GM12878 (cell line): ENCODE data around the gene ARHGEF3. TPM values are rescaled to one million over a fixed set of nuclear protein-coding genes. Genes with fewer than 3 reads are reported as not detected.

Experiments used
- ATAC-seq: fragments of 200-7000 bp; cut with Tn5 transposase; 3 replicates; pipeline ENCODE4 v1.9.1; 2020; ENCODE audit warnings: mild to moderate bottlenecking, moderate library complexity
- BruUV-seq: library from RNA; stranded (reverse); fragments of 400-500 nt; replicated peaks from 2 replicates; lab custom pipeline; 2021; lab: Mats Ljungman, UMichigan
- CTCF ChIA-PET: fragments of 300-600 bp; sonication (Branson Sonifier 250); formaldehyde crosslinking; extraction: SDS; loops from one replicate; lab custom pipeline; 2021; ENCODE audit warnings: inconsistent platforms; lab: Yijun Ruan, JAX
- POLR2A ChIA-PET: fragments of 350-600 bp; formaldehyde crosslinking; extraction: SDS; loops from one replicate; lab custom pipeline; 2021; ENCODE audit warnings: inconsistent platforms; lab: Charles Lee
- RAD21 ChIA-PET: fragments of 300-600 bp; sonication (Branson Sonifier 250); formaldehyde crosslinking; loops from one replicate; lab custom pipeline; 2023; ENCODE audit warnings: antibody characterized with exemption; ENCODE audit not compliant: unreplicated experiment; lab: Charles Lee
- SMC1A ChIA-PET: fragments of 300-600 bp; sonication (Branson Sonifier 250); formaldehyde crosslinking; loops from one replicate; lab custom pipeline; 2023; ENCODE audit not compliant: unreplicated experiment, uncharacterized antibody; lab: Charles Lee
- DNase-seq: peaks from one replicate; pipeline ENCODE4 v3.0.0-alpha.2; 2011; ENCODE audit warnings: low read depth, low spot score
- FAIRE-seq: peaks from 3 replicates; lab custom pipeline; 2011; peaks lifted over from hg19 to GRCh38; lab: Jason Lieb, UNC
- H2AFZ ChIP-seq: 2 replicates; pipeline ENCODE4 v1.6.0; 2011; ENCODE audit warnings: low read depth, low read length, control low read depth; ENCODE audit not compliant: control insufficient read depth
- H3K27ac ChIP-seq: 2 replicates; pipeline ENCODE4 v1.5.1; 2011; ENCODE audit warnings: control low read depth; ENCODE audit not compliant: control insufficient read depth, insufficient read depth
- H3K27me3 ChIP-seq, 2 experiments: replicated peaks in 1 of 2; 2 replicates each; pipeline versions ENCODE4 v1.6.0 to v1.6.1; 2011; ENCODE audit warnings: low read length in 1 of 2; ENCODE audit not compliant: control insufficient read depth in 2 of 2, insufficient read depth in 2 of 2
- H3K36me3 ChIP-seq, 2 experiments: 2 replicates each; pipeline ENCODE4 v1.5.1; 2011; ENCODE audit warnings: low read length in 1 of 2; ENCODE audit not compliant: control insufficient read depth in 2 of 2, insufficient read depth in 2 of 2
- H3K4me1 ChIP-seq: 2 replicates; pipeline ENCODE4 v1.6.1; 2011; ENCODE audit warnings: mild to moderate bottlenecking, low read length, moderate library complexity, mixed read lengths; ENCODE audit not compliant: control insufficient read depth, insufficient read depth
- H3K4me2 ChIP-seq: 2 replicates; pipeline ENCODE4 v1.6.0; 2011; ENCODE audit warnings: control low read depth; ENCODE audit not compliant: control insufficient read depth, insufficient read depth
- H3K4me3 ChIP-seq: fragments of 200-600 bp; sonication (generic); 2 replicates; pipeline ENCODE4 v1.5.1; 2016
- H3K79me2 ChIP-seq: 2 replicates; pipeline ENCODE4 v1.6.0; 2011; ENCODE audit warnings: low read length; ENCODE audit not compliant: control insufficient read depth, insufficient read depth
- H3K9ac ChIP-seq: 2 replicates; pipeline ENCODE4 v1.8.0; 2011; ENCODE audit warnings: low read length, control low read depth, mixed read lengths; ENCODE audit not compliant: control insufficient read depth, insufficient read depth
- H3K9me3 ChIP-seq: replicated peaks from 3 replicates; pipeline ENCODE4 v1.5.1; 2011; ENCODE audit warnings: mild to moderate bottlenecking, low read length; ENCODE audit not compliant: control insufficient read depth, insufficient read depth
- H4K20me1 ChIP-seq: 2 replicates; pipeline ENCODE4 v1.6.0; 2011; ENCODE audit not compliant: control insufficient read depth, insufficient read depth
- EED ChIP-seq: sonication (generic); IDR thresholded peaks from 2 replicates; pipeline ENCODE4 v1.6.1; 2016; ENCODE audit warnings: antibody characterized with exemption, low read depth
- FOXK2 ChIP-seq: fragments of 450-650 bp; IDR thresholded peaks from 2 replicates; pipeline ENCODE4 v1.6.1; 2017; ENCODE audit warnings: mild to moderate bottlenecking, moderate library complexity
- MYB ChIP-seq: fragments of 150-350 bp; IDR thresholded peaks from 2 replicates; pipeline ENCODE4 v1.6.1; 2014; ENCODE audit warnings: mild to moderate bottlenecking, low read depth, low read length, borderline replicate concordance
- NBN ChIP-seq: fragments of 450-650 bp; IDR thresholded peaks from 2 replicates; pipeline ENCODE4 v1.6.1; 2016
- NR2C2 ChIP-seq: IDR thresholded peaks from 2 replicates; pipeline ENCODE4 v1.6.1; 2011; ENCODE audit warnings: borderline replicate concordance, low read depth; ENCODE audit not compliant: control insufficient read depth, insufficient read length
- POU2F2 ChIP-seq: IDR thresholded peaks from 3 replicates; pipeline ENCODE4 v1.6.1; 2011; ENCODE audit warnings: low read depth, mild to moderate bottlenecking, low read length, borderline replicate concordance
- RAD51 ChIP-seq: fragments of 450-650 bp; IDR thresholded peaks from 2 replicates; pipeline ENCODE4 v1.6.1; 2016; ENCODE audit warnings: moderate library complexity, mild to moderate bottlenecking, inconsistent platforms
- SMAD5 ChIP-seq: IDR thresholded peaks from 2 replicates; pipeline ENCODE4 v1.6.1; 2016; ENCODE audit warnings: antibody characterized with exemption, low read depth
- ZNF24 ChIP-seq: fragments of 450-650 bp; IDR thresholded peaks from 2 replicates; pipeline ENCODE4 v1.6.1; 2017; ENCODE audit warnings: antibody characterized with exemption, mild to moderate bottlenecking
- ZNF274 ChIP-seq: IDR thresholded peaks from one replicate; pipeline ENCODE4 v1.8.0; 2011; ENCODE audit not compliant: insufficient read length, insufficient read depth
- WGBS: methylation state at CpG from one replicate; pipeline ENCODE4 v1.1.6; 2016; ENCODE audit warnings: low lambda C conversion rate; ENCODE audit not compliant: insufficient replicate concordance, insufficient coverage; ENCODE audit errors: missing lambda C conversion rate; 5-methylcytosine and 5-hydroxymethylcytosine counted together
- in situ Hi-C: fragments of 300-500 bp; cut with MboI; formaldehyde crosslinking; loops from 9 replicates; pipeline ENCODE4 v1.14.3; 2018; ENCODE audit warnings: mixed read lengths
- intact Hi-C: fragments of 100-400 bp; cut with micrococcal nuclease; formaldehyde crosslinking; loops from one replicate; pipeline ENCODE4 v1.14.2; 2022; ENCODE audit not compliant: unreplicated experiment
- polyA plus RNA-seq, 11 experiments: library from polyadenylated mRNA; depleted of rRNA in 4 of 11; unstranded in 6 of 11; stranded (reverse) in 5 of 11; fragments of >200 nt; fragmentation: Nextera tagmentation in 4 of 11; fragmentation: Illumina TruSeq in 1 of 11; extraction: Ambion mirVana in 4 of 11; extraction: Trizol in 1 of 11; gene quantifications; 1 replicate in 1 of 11; 2 replicates in 10 of 11; pipeline versions ENCODE4 v1.2.1 to v1.2.3, GENCODE V29; 2011 to 2016; ENCODE audit warnings: inconsistent platforms in 2 of 11, missing spikeins in 2 of 11, low read depth in 1 of 11
- total RNA-seq, 4 experiments: library from RNA; depleted of rRNA in 3 of 4; stranded (reverse); fragments of >200 nt in 3 of 4; fragmentation: Illumina TruSeq in 1 of 4; extraction: Trizol in 1 of 4; gene quantifications; 2 replicates each; pipeline versions ENCODE4 v1.2.1 to v1.2.3, GENCODE V29; 2013 to 2021
- TF ChIP-seq, protein P1 (sequence below): fragments of 450-650 bp; formaldehyde crosslinking; IDR thresholded peaks from 2 replicates; pipeline ENCODE4 v1.4.0; 2022; ENCODE audit warnings: mild to moderate bottlenecking, moderate library complexity

Gene ARHGEF3
- total and polyA plus RNA-seq, 10 of the 15 experiments (the other 5 are each of a cell fraction or from before 2014, with no cell fraction given) = 21.8 to 78.7 (median 56.2) TPM

DNA sequence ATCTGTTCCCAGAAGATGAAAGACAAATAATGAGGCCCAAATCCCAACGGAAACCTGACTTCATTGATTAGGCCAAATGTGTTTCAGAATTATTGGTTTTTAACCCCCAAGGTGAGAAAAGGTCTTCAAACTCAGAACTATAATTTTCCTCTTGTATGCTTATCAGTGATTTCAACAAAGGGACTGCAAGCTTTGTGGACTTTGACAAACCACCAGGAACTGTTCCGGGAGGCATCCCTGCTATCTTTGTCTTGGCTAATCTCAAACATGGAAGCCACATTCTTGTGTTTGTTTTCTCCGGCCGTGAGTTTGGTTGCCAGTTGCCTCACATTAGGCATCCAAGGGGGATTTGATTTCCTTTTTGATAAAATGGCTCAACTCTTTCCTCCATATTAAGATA lies 19.5 kb downstream of the ARHGEF3 start:
- FAIRE-seq = no peak
- DNase-seq = no peak
- ChIA-PET RAD21 (interaction anchor here (1.2 to 15.5 kb wide), 7 partner anchors 9 to 86 kb away, joined by 3 to 245 read pairs (median 4); partner anchors contain the start of gene ARHGEF3), CTCF (interaction anchor here (0.6 to 9.8 kb wide), 9 partner anchors 10 to 87 kb away, joined by 3 to 160 read pairs (median 4); partner anchors contain the start of gene ARHGEF3), SMC1A (interaction anchor here (1.1 to 15.2 kb wide), 11 partner anchors 8 to 57 kb away, joined by 3 to 383 read pairs (median 13); partner anchors contain the start of gene ARHGEF3), POLR2A (interaction anchor here (1.2 to 6.2 kb wide), 7 partner anchors 9 to 60 kb away, joined by 4 to 100 read pairs (median 10); partner anchors contain the start of gene ARHGEF3)
- Histone ChIP-seq H3K9me3 (no peaks in the 10 kb centered on the region), H4K20me1 (no peaks in the 10 kb centered on the region), H3K27me3 (no peaks in the 10 kb centered on the region), H2AFZ (no peak overlapping the region), H3K4me3 (no peak overlapping the region), H3K36me3 (peaks cover 0 to 5% of the 10 kb centered on the region in 2 experiments; a peak in 2 of 4 replicates), H3K79me2 (peaks cover 54% of the 10 kb centered on the region), H3K9ac (no peak overlapping the region), H3K4me1 (peaks cover 63% of the 10 kb centered on the region), H3K4me2 (no peak overlapping the region; the same call in 1 of the 2 replicates), H3K27ac (peak overlapping the region; percentile 94)
- intact Hi-C loops (no loop called here), in situ Hi-C loops (no loop called here)
- 99% methylated on average over 4 of the region's 4 CpGs for WGBS
- no peak for ATAC-seq
- BruUV-seq = no TSS peak
- TF ChIP-seq ZNF24 (no peak), ZNF274 (no peak), FOXK2 (no peak), POU2F2 (no peak), SMAD5 (no peak), RAD51 (no peak), NBN (no peak), EED (no peak), NR2C2 (no peak), MYB (no peak)
- TF ChIP-seq, protein P1, sequence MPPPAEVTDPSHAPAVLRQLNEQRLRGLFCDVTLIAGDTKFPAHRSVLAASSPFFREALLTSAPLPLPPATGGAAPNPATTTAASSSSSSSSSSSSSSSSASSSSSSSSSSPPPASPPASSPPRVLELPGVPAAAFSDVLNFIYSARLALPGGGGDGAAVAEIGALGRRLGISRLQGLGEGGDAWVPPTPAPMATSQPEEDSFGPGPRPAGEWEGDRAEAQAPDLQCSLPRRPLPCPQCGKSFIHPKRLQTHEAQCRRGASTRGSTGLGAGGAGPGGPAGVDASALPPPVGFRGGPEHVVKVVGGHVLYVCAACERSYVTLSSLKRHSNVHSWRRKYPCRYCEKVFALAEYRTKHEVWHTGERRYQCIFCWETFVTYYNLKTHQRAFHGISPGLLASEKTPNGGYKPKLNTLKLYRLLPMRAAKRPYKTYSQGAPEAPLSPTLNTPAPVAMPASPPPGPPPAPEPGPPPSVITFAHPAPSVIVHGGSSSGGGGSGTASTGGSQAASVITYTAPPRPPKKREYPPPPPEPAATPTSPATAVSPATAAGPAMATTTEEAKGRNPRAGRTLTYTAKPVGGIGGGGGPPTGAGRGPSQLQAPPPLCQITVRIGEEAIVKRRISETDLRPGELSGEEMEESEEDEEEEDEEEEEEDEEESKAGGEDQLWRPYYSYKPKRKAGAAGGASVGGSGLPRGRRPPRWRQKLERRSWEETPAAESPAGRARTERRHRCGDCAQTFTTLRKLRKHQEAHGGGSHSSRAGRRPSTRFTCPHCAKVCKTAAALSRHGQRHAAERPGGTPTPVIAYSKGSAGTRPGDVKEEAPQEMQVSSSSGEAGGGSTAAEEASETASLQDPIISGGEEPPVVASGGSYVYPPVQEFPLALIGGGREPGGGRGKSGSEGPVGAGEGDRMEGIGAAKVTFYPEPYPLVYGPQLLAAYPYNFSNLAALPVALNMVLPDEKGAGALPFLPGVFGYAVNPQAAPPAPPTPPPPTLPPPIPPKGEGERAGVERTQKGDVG (CRISPR knock-in tag) = no peak
